BE2C (cell line): ENCODE data around the gene FAM219A.

Experiments used
- DNase-seq: peaks from one replicate; pipeline ENCODE4 v3.0.0-alpha.2; 2020
- H3K27me3 ChIP-seq: fragments of 250-450 bp; sonication (Bioruptor Pico); 2 replicates; pipeline ENCODE4 v1.5.1; 2020; ENCODE audit warnings: mild to moderate bottlenecking
- H3K36me3 ChIP-seq: fragments of 250-450 bp; sonication (Bioruptor Pico); 2 replicates; pipeline ENCODE4 v1.5.1; 2020; ENCODE audit warnings: mild to moderate bottlenecking
- H3K4me1 ChIP-seq: fragments of 250-450 bp; sonication (Bioruptor Pico); 2 replicates; pipeline ENCODE4 v1.5.1; 2020
- H3K4me3 ChIP-seq: 2 replicates; pipeline ENCODE4 v1.5.1; 2011; ENCODE audit warnings: low read depth, low read length
- H3K9me3 ChIP-seq: fragments of 250-450 bp; sonication (Bioruptor Pico); 2 replicates; pipeline ENCODE4 v1.5.1; 2020
- CTCF ChIP-seq: IDR thresholded peaks from 2 replicates; pipeline ENCODE4 v1.5.1; 2012; ENCODE audit warnings: mild to moderate bottlenecking, low read depth, low read length

The FAM219A gene

DNA sequence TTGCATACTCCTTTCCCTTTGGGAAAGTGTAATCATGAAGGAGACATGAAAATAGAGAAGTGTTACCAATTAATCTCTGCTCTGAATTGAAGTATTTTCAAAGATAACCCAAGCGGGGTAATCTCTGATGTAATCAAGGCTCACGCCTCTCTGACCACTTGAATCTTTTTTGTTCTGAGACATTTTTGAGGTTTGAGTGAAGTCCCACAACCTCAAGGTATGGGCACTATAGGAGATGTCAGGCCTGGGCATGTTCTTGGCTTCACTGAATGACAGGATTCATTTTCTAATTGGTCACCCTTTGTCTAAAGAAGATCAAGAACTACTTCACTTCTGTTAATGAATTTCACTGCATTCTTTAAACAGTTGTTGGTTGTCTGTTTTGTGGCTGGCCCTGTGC, 40.7 kb upstream of the FAM219A start:
- no peak for TF ChIP-seq CTCF
- H3K4me1 ChIP-seq = no peaks in the 10 kb centered on the region; the same call in 1 of the 2 replicates
- no peak for DNase-seq
- H3K9me3 ChIP-seq = no peaks in the 10 kb centered on the region
- H3K27me3 ChIP-seq = no peaks in the 10 kb centered on the region
- no peaks in the 10 kb centered on the region for H3K36me3 ChIP-seq
- H3K4me3 ChIP-seq = no peak overlapping the region

DNA sequence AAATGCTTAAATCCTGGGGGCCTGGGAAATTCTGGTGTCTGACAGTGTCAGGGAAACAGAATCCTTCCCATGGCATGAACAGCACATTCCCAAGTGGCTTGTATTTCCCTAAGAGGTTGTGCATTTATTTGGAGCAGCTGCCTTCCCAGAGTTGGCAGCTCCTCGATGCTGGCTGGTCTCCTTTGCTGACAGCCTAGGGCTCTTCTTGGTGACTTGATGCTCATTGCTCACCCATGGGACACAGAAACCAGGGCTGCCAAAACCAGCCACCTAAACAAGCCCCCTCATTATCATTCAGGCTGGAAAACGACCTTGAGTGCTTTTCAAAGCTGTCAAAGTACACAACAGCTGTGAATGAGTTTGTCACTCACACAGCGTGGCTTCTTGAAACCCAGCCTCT, 40.2 kb upstream of the FAM219A start:
- no peak for DNase-seq
- Histone ChIP-seq H3K9me3 (no peaks in the 10 kb centered on the region), H3K4me3 (no peak overlapping the region), H3K27me3 (no peaks in the 10 kb centered on the region), H3K36me3 (no peaks in the 10 kb centered on the region), H3K4me1 (no peaks in the 10 kb centered on the region; the same call in 1 of the 2 replicates)
- no peak for TF ChIP-seq CTCF

DNA sequence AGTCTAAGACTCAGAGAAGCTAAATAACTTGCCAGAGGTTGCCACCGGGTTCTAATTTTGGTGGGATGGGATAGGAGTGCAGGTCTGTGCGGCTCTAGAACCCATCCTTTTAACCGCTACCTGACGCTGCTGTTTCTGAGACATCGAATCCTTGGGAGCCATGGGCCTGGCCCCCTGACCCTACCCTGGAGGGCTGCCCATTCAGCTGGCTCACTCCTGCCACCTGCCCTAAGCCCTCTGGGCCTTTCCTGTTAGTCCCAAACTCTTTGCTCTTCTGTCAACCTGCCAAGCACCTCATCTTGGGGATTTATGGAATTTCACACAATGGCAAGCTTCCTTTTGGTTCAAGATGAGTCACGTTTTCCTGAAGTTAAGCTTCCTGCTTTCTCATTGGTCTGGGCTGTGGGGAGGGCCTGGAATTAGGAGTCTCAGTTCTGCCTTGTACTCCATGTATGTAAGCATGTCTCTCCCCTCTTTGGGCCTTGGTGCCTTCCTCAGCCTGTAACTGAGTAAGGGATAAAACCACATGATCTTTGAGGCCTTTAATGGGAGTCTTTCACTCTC, 37.9 kb upstream of the FAM219A start:
- peaks cover 5% of the 10 kb centered on the region for H3K4me1 ChIP-seq
- no peaks in the 10 kb centered on the region for H3K9me3 ChIP-seq
- no peak for TF ChIP-seq CTCF
- H3K27me3 ChIP-seq = no peaks in the 10 kb centered on the region
- no peaks in the 10 kb centered on the region for H3K36me3 ChIP-seq
- DNase-seq = no peak
- no peak overlapping the region for H3K4me3 ChIP-seq

DNA sequence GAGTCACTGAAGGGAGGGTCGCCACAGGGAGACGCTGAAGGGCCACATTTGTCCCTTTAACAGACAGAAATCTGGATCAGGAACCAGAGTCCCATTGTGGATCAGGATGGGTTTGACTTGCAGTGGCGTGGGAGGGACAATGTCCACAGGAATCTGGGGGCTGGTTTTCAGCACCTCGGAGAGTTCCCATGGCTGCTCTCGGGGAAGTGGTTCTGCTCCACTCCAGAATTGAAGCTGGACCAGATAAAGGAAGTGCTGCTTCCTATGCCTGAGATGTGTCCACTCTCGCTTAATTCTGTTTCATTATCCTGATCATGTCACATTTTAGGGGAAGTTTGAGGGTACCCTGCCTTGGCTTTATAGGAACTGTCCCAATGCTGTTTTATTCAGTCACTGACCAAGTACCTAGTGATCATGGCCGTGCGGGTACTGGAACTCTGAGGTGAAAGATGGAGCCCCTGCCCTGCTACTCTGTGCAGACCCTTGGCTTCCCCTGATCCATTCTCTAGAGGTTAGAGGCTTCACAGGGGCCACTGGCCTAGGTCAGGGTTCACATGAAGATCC, 35.7 kb upstream of the FAM219A start:
- no peak for DNase-seq
- peaks cover 12% of the 10 kb centered on the region for H3K4me1 ChIP-seq
- no peaks in the 10 kb centered on the region for H3K27me3 ChIP-seq
- no peak for TF ChIP-seq CTCF
- H3K4me3 ChIP-seq = no peak overlapping the region
- H3K9me3 ChIP-seq = no peaks in the 10 kb centered on the region
- no peaks in the 10 kb centered on the region for H3K36me3 ChIP-seq

DNA sequence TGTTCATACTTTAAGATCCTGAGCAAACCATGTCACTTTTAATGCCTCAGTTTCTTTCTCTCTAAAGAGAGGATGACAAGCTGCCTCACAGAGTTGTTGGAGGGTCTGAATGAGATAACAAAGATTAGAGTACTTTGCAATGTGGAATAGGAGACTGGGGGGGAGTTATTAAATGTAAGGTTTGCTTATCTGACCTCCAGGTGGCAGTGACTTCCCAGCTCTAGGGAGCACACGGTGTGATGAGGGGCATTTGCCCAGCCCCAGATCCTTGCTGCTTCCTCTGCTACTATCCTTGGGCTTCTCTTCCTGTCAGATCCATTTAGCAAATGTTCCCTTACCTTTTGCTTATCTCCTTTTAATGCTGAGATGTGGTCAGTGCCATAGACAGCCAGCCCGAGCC, 33.7 kb upstream of the FAM219A start:
- H3K4me3 ChIP-seq = no peak overlapping the region
- H3K27me3 ChIP-seq = no peaks in the 10 kb centered on the region
- TF ChIP-seq CTCF = peak; percentile 31
- H3K9me3 ChIP-seq = no peaks in the 10 kb centered on the region
- peaks cover 12% of the 10 kb centered on the region for H3K4me1 ChIP-seq
- no peaks in the 10 kb centered on the region for H3K36me3 ChIP-seq
- DNase-seq = no peak

- H3K4me3 ChIP-seq = no peak overlapping the region
- no peak for DNase-seq
- no peaks in the 10 kb centered on the region for H3K36me3 ChIP-seq
- H3K27me3 ChIP-seq = no peaks in the 10 kb centered on the region
- H3K4me1 ChIP-seq = peaks cover 12% of the 10 kb centered on the region
- no peaks in the 10 kb centered on the region for H3K9me3 ChIP-seq
- no peak for TF ChIP-seq CTCF
Measured at GRCh38 chr9:34491596-34491995, 33.2 kb upstream of the FAM219A start.
